Activated CD4-positive, alpha-beta T cell treated with anti-CD3 and anti-CD28 coated beads, Interleukin-2, amount 50 U/mL, for 48 hours (primary cell): Measurements from ENCODE around the gene IRX2.

Experiments
- DNase-seq, 2 experiments: peaks; one replicate each; pipeline ENCODE4 v3.0.0-alpha.2; 2020

Gene IRX2

DNA sequence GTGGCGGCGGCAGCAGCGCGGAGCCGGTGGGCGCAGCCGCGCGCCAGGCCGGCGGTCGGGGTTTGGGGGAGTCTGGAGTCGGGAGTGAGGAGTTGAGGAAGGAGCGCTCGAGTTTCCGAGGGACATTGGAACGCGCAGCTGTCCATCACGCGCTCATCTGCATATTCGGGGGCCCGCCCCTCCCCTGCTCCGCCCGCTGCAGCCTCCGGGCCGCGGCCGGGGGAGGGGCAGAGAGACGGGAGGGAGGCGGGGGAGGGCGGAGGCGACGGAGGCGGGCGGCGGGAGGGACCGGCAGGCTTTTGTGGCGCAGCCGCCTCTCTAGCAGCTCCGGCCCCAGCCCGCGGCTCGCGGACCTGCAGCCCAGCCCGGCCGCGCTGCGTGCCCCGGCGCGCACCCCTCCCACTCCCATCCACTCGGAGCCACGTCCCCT lies at the start of gene IRX2:
Gene IRX2, minus strand, starts transcription at position 86 of the 430 bp plus-strand sequence. CDS start 264 bp downstream, outside the sequence.
- DNase-seq: no peak

DNA sequence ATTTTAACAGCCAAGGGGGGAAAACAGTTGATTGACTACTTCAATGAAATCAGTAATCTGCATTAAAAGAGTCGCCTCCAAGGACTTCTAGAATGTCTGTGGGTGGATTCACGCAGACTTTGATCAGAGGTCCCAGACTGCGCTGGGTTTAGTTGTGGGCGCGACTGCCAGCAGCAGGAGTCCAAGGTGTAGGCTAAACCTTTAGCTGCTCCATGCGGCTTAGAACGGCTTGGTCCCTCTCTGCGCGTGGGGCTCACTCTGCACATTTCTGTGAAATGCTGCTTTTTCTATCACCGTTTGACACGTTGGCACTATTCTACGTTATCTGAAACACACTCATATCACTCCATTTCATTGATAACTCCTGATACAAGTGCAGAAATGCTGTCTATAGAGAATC lies 48.6 kb upstream of the IRX2 start:
- DNase-seq: no peak

DNA sequence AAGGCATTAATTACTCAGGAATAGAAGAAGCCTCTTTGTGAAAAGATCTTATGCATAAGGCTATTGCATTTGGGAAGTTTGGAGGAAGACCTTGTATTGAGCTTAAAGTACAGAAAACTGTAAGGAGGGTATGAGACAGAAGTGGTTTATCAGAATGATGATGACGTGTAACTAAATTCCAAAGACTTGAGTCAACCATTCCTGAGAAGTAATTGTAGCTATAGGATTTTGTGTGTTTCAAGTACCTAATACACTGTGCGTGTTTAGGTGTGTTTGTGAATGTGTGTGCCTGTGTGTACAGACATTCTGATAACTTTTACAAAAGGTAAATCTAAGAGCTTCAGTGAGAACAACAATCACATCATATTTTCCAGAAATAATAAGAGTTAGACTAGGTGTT lies 46.5 kb upstream of the IRX2 start:
- DNase-seq: no peak

DNA sequence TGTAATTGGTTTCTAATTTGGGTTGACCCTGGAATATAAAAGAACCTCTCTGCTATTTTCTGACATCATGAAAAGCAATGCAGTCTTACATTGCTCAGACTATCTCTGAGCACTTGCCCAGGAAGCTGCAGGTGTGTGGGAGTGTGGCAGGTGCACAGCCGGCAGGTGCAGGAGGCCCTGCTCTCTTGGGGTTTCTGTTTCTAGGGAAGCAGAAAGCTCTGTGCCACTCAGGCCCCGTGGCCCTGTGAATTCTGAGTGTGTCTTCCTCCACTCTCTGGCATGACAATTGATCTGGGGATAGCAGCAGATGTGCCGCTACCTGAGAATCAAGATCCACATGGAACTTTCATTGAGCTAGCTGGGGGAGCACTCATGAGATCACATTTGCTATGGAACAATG lies 45.7 kb upstream of the IRX2 start:
- no peak for DNase-seq

DNA sequence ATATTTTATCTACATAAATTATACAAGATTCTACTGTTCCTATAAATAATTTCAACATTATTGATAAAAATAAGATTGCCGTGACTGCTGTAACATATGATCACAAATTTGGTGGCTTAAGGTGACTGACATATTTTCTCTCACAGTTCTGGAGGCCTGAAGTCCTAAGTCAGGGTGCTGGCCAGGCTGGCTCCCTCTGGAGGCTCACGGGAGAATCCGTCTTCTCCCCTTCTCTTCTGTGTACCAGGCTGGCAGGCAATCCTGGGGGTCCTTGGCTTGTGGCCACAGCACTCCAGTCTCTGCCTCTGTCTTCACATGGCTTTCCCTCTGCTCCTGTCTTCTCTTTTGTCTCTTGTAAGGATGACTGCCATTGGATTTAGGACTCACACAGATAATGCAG lies 31.7 kb upstream of the IRX2 start:
- no peak for DNase-seq

DNA sequence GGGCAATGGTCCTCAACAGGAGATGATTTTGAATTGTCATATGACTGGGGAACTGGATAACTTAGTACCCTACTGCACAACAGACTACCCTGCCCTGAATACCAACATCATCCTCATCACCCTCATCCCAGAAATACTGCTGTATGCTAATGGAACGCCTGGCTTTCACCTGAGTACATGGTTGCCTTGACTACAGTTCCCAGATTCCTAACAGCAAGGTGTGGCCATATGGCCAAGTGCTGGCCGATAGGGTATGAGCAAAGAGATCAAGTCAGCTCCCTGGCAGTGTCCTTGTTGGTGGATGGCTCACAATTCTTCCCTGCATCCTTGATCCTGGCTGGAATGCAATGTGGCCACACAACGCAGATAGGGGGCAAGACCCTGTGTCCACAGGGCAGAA lies 31.2 kb upstream of the IRX2 start:
- no peak for DNase-seq

DNA sequence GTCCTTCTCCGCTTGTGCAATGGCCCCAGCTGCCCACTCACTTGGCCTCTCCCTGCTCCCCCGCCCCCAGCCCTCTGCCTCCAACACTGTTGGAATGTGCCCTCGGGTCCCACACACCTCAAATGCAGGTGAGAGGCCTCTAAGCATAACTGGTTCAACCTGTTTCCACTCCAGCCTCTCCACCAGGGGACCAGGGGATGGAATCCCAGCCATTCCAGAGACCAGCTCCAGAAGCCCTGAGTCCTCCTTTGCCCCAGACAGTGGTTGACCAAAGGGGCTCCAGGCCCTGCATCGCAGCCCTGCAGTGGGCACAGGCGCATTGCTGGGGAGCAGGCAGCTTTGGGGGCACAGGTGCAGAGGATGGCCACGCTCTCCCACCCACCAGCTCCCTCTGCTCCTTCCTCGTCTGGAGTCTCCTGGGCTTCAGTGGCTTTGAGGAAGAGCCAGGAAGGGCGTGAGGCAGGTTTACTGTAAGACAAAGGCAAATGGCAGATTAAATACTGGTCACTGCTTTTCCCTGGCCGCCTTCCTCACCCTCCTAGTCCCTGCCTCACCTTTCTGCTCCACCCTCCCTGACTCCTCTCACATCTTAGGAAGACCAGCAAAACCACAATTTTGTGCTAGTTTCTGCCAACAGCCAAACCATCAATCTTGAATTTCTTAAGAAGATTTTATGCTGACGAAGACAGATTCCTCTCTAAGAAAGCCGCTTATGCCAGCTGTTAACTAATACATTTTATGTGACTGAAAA lies 29.1 kb upstream of the IRX2 start:
- DNase-seq: no peak

DNA sequence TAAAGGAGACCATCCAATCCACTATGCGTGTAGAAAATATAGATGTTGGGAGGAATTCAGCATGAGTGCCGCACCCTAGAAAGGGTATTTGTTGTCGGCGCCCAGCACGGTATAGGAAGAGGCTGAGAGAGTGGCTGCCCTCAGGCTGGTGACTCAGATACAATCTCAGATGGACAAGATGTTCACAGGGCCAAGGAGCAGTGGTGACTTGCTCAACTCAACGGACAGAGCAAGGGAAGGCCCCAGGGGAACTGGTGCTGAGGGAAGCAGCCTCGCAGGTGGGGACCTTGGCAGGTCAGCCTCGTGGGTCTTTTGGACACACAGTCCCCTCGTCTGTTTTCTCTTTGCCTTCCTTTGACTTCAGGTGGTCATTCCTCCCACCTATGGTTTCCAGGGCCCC lies 28.0 kb upstream of the IRX2 start:
- DNase-seq: no peak

DNA sequence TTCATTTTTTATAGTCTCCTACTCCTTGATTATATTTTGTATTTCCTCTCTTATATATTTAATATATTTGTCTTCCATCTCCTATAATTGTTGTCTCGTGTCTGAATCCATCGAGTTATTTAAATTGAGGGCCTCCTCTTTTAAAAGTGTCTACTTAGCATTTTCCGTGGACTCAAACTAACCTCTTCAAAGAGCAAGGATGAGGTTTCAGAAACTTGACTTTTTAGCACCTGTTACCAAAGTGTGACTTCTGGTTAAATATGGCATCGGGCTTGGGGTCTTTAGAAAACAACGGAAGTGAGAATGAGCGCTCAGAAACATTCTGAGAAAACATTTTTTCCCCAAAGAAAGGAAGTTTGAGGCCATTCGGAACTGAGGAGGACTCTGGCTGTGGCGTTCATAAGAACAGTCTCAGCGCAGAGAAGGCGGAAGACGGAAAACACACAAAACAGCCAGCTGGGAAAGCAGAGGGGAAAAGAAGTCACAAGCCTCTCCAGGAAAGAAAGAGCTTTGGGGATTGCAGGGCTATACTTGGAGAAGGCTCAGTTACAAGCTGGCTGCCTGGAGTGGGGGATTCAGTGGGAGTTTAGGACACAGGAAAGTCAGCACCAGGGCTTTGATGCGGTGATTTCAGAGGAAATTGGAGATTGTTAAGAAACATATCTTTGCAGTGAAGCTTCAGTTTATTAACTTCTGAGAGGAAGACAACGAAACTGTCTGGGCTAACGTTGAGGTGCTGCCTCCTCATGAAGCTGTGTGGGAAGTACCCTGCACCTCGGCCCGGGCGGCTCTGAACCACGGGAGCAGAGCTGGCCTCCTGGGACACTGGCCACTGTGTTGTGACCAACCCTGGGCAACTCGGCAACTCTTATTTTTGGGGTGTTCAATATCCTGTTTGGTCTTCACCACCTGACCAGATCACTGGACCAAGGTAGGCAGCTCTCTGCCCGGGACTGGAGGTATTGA lies 25.1 kb upstream of the IRX2 start:
- DNase-seq: no peak

DNA sequence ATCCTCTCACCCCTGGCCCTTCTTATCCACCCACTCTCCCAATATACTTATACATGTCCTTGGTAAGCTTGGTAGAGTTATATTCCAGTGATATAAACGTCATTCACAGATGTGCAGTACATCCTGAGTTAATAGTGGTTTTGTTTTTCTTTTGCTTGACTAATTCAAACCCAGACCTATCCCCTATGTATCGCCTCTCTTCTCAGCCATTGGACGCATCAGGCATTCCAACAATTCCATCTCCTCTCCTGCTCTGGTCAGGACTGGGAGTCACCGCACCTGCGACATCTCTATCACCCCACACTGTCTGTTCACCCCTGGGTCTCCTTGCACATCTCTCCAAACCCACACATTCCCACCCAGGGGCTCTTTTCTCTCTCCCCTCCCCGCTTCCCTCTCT lies 21.9 kb upstream of the IRX2 start:
- no peak for DNase-seq

DNA sequence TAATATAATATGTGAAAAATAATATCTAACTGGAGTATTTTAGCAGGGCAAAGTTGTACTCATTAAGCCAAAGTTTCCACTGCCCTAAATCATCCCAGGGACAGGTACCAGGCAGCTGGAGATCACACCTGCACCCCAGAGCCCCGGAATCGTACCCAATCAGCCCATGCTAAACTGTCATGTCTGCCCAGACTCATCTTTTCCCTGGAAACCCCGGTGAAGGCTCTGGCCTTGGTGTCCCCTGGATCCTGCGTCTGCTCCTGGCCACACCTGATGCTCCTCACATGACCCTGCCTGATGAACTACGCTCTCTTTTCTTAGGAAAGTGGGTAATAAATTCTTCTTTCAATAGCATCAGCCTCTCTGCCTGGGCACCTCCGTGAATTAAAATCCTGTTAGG lies 15.6 kb upstream of the IRX2 start:
- DNase-seq: no peak

DNA sequence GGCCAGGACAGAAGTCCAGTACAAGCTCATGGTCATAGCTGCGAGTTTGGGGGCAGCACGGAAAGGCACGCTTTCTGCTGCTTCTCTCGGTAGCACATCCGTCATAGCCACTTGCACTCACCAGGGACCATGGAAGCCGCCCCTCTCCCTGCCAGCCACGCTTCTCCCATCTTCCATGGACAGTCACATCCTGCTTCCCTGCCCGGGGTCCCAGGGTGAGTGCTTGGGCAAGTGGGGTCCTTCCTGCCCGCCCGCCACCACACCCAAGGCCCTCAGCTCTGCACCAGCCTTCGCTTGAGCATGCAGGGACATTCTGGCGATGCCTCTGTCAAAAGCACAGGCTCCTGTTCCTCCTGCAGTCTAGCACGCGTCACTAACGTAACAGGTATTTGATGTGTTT lies 13.1 kb upstream of the IRX2 start:
- no peak for DNase-seq

DNA sequence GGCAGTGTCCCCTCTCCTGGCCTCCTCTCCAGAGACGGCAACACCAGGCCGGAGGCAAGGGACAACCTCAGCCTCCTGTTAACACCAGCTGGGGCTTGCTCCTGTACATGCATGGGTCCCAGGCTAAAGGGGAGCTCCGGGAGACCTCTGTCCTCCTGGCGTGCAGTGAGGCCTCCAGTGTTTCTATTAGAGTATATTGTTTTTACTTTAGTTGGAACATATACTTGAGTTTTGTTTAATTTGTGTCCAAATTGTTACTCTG lies 12.0 kb upstream of the IRX2 start:
- no peak for DNase-seq

DNA sequence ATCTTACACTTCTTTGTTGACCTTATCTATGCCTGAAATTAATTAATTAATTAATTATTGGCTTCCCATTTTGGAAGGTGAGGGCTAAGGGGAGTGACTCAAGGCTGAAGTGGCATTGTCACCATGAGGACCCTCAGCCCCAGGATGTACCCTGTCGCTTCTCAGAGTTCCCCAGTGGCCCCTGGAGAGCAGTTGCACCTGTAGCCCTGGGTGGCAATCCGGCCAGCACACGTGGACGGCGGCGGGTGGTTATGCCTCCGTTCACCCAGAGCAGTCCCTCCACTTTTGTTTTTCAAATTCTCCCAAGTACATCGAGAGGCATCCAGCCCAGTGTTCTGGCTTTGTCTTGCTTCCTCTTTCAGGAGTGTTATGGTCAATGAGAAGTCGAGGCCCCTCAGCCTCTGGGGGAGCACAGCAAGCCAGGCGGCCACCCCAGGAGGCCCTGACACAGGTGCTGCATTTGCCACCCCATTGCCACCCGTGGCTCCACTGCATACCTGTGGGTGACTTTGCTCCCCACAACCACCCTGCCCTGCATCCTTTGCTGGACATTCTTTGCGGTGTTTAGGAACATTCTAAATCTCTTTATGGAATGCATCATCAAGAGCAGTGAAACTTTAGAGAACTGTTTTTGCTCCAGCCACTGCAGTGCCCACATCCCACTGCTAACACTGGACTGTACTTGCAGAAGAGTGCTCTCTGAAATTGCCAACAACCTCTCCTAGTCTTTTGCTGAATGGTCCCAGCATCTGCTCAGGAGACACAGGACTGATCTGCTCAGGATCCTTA lies 11.5 kb upstream of the IRX2 start:
- DNase-seq: no peak

DNA sequence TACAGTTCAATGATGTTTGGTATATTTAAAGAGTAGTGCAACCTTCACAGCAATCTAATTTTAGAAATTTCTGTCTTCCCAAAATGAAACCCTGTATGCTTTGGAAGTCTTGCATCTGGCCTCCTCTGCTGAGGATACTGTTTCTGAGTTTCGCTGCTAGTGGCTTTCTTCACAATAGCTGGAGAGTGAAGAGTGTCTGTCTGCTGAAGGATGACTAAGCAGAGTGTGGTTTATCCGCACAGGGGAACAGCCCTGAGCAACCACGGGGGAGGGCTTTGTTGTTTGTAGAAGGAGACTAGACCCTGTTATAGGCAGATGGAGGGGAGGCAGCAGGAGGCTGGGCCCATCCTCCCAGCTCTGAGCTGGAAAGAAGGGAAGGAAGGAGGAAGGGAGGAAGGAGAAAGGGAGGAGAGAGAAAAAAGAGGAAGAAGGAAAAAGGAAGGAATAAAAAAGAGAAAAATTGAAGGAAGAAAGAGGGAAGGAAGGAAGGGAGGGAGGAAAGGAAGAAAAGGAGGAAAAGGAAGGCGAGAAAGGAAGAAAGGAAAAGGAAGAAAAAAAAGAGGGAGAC lies 10.5 kb upstream of the IRX2 start:
- no peak for DNase-seq

DNA sequence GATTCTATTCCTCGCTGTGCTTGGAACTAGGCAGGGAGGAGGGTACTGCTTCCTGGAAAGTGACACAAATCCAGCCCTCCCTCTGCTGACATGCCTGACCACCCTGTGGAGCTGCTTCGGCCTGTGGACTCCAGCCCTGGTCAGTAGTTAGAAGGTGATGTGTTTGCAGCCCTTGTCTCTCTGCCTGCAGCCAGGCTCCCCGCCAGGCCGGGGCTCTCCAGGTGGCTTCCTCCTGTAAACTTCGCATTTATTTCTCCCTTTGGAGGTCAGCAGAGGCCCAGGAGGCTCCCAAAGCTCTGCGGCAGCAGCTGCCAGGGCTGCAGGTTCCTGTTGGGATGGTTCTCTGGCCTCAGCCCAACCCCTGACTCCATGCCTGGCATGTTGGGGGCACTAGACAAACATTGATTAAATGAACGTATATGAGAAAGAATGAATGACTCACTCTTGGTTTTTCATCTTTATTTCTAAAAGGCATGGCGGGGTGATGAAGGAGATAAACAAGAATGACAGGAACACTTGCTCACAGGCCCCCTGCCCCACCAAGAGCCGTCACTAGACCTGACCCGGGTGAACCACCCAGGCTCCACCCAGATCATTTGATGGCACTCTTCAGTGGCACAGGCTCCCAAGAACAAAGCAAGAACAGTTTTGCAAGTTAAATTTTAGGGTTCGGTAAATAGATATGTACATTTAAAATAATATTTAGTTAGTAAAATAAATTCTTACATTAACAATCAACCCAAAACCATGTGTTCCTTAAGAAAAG lies 8.4 kb upstream of the IRX2 start:
- no peak for DNase-seq

DNA sequence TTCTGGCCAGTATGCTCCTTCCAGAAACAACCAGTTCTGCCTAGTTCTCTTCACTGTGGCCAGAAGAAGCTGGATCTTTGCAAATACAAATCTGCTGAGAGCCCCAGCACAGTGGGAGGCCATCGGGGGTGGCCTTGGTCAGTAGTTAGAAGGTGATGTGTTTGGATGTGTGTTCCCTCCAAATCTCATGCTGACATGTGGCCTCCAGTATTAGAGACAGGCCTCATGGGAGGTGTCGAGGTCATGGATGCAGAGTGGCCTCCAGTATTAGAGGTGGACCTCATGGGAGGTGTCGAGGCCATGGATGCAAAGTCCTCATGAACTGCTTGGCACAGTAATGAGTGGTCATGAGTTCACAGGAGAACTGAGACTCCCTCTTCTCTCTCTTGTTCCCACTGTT lies 7.6 kb upstream of the IRX2 start:
- DNase-seq: no peak

DNA sequence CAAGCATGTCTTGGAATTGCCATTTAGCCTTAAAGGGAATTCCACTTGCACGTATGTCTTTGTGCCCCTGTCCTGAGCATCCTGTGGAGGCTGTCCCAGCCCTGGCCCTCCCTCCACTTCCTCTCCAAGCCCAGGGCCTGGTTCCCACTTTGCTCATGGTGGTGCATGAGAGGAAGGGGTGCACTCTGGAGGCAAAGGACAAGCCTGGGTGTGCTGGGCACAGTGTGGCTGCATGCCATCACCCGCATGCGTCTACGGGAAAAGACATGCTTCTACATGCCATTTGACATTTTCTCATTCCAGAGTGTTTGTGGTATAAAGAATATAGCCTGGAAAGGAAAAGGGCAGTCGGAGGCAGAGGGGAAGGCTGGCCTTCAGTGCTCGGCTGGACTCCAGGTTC lies 7.2 kb upstream of the IRX2 start:
- DNase-seq: no peak

DNA sequence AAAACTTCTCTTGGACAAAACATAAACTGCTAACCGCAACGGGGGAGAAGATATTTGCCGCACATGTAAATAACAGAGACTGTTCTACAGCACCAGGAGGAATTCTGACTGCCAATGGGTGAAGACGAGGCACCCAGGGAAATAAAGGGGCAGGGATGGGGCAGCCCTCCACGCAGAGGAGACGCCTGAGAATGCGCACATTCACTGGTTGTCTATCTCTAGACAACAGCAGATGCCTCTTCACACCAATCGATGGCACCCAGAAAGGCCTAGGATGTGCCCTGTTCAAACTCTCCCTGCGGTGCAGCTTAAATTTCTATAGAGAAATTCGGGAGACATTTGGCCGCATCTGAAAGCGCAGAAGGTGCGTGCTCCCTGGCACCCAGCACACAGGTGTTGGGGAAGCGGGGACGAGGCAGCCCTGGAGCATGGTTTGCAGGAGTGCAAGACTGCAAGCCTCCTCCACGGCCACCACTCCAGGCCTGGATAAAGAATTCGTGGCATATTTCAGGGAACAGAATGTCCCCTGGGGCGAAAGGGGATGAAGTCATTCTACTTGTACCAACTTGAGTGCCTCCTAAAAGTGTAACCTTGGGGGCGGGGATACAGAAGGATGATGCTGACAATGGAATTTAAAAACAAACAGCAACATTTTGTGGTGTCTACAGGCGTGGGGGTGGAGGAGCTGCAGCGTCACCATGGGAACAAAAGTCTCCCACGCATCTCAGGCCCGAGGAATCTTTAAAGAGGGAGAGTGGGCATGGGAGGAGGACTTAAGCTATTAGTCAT lies 6.3 kb upstream of the IRX2 start:
- no peak for DNase-seq

DNA sequence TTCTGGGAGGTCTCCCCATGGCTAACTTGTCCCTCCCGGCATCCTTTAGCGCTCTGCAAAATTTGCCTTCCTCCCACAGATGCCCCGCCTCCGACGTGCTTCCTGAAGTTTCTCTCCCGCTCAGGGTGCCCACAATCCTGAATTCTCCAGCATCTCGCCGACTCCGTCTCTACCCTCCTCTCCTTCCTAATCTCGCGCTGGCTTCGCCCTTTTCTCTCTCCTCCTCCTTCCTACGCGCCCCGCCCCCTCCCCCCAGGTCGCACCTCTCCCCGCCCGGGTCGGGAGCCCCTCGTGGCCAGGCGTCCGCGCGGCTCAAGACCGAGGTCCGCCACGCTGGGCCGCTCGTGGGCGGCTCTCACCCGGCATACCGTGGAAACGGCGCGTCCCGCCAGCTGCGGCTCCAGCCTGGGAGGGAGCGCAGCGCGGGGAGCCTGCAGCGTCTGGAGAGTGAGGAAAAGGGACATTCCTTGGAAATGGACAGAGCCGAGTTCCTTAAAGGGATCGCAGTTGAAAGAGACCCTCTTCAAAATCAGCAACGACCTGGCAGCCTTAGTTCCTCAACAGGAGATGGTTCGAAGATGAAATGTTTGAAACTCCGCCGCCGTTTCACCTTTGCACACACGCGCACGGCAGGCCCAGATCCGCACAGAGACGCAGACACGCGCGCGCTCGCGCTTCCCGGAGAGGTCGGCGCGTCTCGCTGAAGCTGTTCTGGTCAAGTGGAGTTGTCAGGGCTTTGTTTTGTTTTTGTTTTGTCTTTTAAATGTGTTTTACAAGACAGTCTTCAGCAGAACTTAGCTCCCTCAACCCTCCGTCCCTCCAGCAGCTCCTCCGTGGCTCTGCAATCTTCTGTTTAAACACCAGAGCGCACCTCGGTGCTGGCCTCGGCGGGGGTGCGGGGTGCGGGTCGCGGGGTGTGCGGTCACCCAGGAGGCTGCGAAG lies 5.0 kb upstream of the IRX2 start:
- no peak for DNase-seq
